ENCODE results near the gene LCE3E. TPM values are rescaled to one million over a fixed set of nuclear protein-coding genes. Genes with fewer than 3 reads are reported as not detected.

Gene LCE3E
- total and polyA plus RNA-seq, 2 of the 4 experiments (the other 2 are of a cell fraction), result not detected

DNA sequence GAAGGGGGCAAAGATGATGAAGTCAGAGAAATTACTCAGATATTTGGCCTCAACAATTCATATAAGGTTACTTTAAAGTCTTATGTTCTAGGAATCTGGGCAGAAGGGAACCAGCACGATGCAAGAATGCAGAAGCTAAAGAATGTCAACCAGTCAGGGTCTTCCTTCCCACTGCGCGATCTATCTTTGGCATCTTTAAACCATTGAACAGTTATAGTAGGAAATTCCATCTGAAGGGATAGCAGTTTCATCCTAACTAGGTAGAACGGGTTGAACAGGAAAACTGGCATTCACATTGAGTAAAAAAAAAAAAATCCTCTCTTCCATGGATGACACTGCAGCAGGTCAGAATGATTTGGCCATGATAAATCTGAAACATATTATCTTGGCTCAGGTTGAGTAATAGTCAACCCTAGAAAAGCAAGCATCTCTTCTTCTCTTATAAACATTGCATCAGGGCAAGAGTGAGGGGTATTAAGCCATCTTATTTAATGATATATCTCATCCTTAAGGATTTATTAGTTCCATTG is 46.0 kb downstream of the LCE3E start:
- Histone ChIP-seq H2AK9ac (replicated peaks; ENCODE audit: low read depth, low read length, poor library complexity) (no peak overlapping the region), H3K14ac (replicated peaks; ENCODE audit: low read depth, low read length) (no peak overlapping the region), H3K27ac (ENCODE audit: insufficient read depth, low read length) (no peak overlapping the region), H3K9me3 (ENCODE audit: control insufficient read depth, insufficient read depth, low read length) (no peaks in the 10 kb centered on the region), H3K56ac (ENCODE audit: extremely low read depth, insufficient read depth, low read length) (no peak overlapping the region), H3K9me1 (ENCODE audit: insufficient read depth, low read length) (no peaks in the 10 kb centered on the region), H4K20me1 (ENCODE audit: insufficient read depth, low read length) (no peaks in the 10 kb centered on the region), H3K4me3 (ENCODE audit: insufficient read depth, low read depth, low read length) (no peak overlapping the region), H3K36me3 (ENCODE audit: control insufficient read depth, insufficient read depth, low read length) (no peaks in the 10 kb centered on the region), H4K91ac (ENCODE audit: insufficient read depth, low read depth, low read length) (no peak overlapping the region), H3K79me1 (ENCODE audit: low read depth in 1 of 2, low read length in 2 of 2) (no peaks in the 10 kb centered on the region), H3K27me3 (ENCODE audit: control insufficient read depth, insufficient read depth, low read length) (peaks cover 3% of the 10 kb centered on the region; the same call in 1 of the 2 replicates), H2BK15ac (ENCODE audit: low read depth, low read length) (no peak overlapping the region), H3K4me1 (ENCODE audit: control insufficient read depth, insufficient read depth, low read length) (no peaks in the 10 kb centered on the region), H3K9ac (ENCODE audit: low read depth, low read length) (no peak overlapping the region), H3K4ac (ENCODE audit: low read depth, low read length) (no peak overlapping the region), H3K18ac (ENCODE audit: low read depth, low read length) (no peak overlapping the region), H2AK5ac (ENCODE audit: low read depth, low read length) (no peak overlapping the region), H3K4me2 (ENCODE audit: low read depth, low read length) (no peak overlapping the region), H2BK5ac (ENCODE audit: low read depth, low read length, poor library complexity, severe bottlenecking) (no peak overlapping the region), H3K23ac (ENCODE audit: low read depth, low read length) (no peak overlapping the region), H2AFZ (replicated peaks; ENCODE audit: low read length, poor library complexity) (no peak overlapping the region), H4K8ac (ENCODE audit: low read depth in 2 of 2, low read length in 2 of 2) (no peak overlapping the region), H2BK120ac (ENCODE audit: low read depth, low read length) (no peak overlapping the region), H2BK20ac (ENCODE audit: low read depth, low read length) (no peak overlapping the region), H4K5ac (ENCODE audit: low read depth, low read length) (no peak overlapping the region)
- no CpG with 5 or more reads among the region's 4 CpGs for WGBS, 2 experiments (ENCODE audit: extremely low coverage in 2 of 2, insufficient read length in 1 of 2)
- ATAC-seq (ENCODE audit: low read depth), result no peak
- ChIA-PET CTCF (interaction anchor here (0.7 kb wide), 1 partner anchor 13 kb away, joined by 3 read pairs; no protein-coding TSS in a partner anchor), POLR2A (ENCODE audit: unreplicated experiment) (no interaction called here)
- no peak for DNase-seq
- in situ Hi-C loops (cut with MboI; ENCODE audit: low sequenced_read_pairs), result no loop called here
- no TSS peak for BruUV-seq (replicated peaks)
- intact Hi-C loops (cut with micrococcal nuclease), result no loop called here
- dilution Hi-C loops (cut with HindIII; ENCODE audit: low sequenced_read_pairs, unreplicated experiment), result no loop called here
- no peak for TF ChIP-seq SMC3 (IDR thresholded peaks at IDR 0.05; ENCODE audit: low read depth, low read length)

Data from IMR-90 (cell line).